ENCODE results near the gene GRIK3.

Gene GRIK3

DNA sequence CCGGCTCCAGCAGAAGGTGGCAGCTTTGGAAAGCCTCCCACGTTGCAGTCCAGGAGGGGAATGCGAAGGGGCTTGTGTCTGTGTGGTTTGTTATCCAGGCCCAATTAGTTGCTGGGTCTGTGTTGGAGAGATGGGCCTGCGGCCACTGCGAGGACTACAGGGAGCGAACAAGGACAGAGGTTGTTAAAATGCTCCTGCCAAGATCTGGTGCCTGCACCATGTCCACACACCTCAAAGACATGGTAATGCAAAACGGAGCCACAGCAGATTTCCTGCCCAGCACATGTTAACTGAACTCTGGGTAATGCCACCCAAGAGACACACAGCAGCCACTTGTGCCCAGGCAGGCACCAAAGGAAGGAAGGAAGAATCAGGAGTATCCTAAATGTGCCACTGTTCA is 18.6 kb downstream of the GRIK3 start:
- DNase-seq (ENCODE audit: low read depth in 2 of 2) = no peak

DNA sequence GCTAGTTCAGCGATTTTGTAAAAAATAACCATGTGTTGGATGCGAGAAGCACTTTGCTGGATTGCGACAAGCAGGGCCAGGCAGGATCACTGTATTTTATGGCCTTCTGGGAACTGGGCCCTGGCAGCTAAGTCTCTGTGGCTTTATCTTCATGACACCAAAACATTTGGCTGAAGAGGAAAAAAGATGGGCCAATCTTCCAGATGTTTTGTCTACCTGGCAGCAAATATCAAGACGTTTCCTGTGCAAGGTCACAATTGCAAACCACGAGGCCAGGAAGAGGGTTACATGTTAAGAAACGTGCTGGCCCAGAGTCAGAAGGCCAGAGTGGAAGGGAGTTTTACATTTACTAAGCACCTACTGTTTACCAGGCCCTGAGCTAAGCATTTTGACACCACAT is 22.1 kb downstream of the GRIK3 start:
- DNase-seq (ENCODE audit: low read depth in 2 of 2) = no peak

DNA sequence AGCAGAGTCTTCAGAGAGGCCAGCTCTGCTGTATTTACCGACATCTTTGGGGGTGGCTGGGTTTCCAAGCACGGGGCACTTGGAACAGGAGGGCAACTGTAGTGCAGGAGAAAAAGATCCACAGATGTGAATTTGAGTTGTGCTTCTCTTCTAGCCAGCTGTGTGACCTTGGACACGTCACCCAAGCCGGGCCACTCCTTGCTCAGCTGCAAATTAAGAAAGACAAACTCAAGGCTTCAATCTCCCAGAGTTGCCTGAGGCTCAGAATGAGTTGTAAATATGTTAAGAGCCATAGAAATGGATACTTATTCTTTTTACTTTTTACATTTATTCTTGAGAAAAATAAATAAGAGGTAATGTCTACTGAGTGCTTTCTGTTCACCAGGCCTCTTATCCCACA is 24.3 kb downstream of the GRIK3 start:
- DNase-seq (ENCODE audit: low read depth in 2 of 2) = no peak

GRCh38 chr1:37009521-37009920 is 24.8 kb downstream of the GRIK3 start:
- no peak for DNase-seq (ENCODE audit: low read depth in 2 of 2)

DNA sequence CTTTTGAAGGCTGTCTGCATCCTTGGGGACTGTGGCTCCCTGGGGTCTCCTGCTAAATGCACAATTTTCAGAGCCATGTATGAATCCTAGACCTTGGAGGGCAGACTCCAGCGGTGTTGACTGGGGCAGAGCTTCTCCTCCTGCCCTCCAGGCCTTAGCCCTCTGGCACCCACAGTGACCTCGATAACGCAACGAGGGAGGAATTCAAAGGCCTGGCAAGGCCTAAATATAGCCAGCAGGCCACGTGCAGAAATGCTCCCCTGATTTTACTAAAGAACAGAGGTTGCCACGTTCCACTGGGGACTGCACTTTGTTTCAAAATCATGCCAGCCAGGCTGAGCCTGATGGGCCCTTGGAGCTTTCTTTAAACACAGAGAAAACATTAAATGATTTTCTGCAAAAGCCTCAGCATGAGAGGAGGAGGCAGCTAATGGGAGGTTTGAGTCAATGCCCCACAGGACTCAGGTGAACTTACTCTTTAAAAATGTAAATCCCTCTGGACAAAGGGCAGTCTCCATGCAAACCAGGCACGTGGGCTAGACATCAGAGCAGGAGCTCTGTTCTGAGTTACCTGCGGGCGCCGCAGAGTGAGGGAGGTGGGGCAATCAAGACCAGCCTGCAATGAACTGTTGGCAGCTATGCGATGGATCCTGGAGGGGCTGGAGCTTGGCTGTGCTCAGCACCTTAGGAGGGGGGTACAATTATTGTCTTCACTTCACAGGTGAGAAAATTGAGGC is 28.0 kb downstream of the GRIK3 start:
- DNase-seq (ENCODE audit: low read depth in 2 of 2) = no peak

GRCh38 chr1:37002898-37003297 is 31.4 kb downstream of the GRIK3 start:
- DNase-seq (ENCODE audit: low read depth in 2 of 2) = no peak

- no peak for DNase-seq (ENCODE audit: low read depth in 2 of 2)
Measured at GRCh38 chr1:37001703-37002102, 32.6 kb downstream of the GRIK3 start.

DNA sequence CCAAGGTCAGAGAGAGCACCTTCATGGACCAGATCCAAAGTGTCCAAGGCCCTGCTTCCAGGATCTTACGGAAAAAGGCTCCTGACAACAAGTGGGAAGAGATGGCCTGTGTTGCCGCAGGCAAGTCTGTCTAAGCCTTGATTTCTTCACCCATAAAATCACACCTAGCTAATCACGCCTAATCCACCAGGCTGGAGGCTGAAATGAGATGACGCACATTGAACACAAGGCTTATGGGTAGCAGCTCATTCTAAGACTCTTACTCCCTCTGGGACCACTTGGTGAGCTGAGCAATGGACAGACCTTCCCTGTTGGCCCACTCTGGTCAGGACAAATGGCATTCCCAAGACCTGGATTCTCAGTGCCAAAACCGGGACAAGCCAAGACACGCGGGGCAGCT is 38.2 kb downstream of the GRIK3 start:
- no peak for DNase-seq (ENCODE audit: low read depth in 2 of 2)

DNA sequence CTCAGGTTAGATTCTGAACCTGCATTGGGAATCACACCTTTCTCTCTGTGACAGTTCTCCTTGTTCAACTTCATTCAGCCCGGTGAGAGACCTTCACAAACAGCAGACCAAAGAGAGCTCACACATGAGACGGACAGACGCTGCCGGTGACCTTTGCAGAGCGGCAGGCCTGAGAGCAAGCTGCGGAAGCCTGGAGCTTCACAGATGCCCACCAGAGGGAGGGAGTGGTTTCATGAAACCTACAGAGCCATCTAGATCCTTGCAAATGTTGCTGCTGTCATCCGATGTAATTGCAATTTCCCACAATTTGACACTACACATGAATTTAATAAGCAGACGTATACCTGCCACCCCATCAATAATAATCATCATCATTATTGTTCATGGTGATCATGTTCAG is 39.4 kb downstream of the GRIK3 start:
- no peak for DNase-seq (ENCODE audit: low read depth in 2 of 2)

GRCh38 chr1:36994294-36994693 is 40.0 kb downstream of the GRIK3 start:
- no peak for DNase-seq (ENCODE audit: low read depth in 2 of 2)

DNA sequence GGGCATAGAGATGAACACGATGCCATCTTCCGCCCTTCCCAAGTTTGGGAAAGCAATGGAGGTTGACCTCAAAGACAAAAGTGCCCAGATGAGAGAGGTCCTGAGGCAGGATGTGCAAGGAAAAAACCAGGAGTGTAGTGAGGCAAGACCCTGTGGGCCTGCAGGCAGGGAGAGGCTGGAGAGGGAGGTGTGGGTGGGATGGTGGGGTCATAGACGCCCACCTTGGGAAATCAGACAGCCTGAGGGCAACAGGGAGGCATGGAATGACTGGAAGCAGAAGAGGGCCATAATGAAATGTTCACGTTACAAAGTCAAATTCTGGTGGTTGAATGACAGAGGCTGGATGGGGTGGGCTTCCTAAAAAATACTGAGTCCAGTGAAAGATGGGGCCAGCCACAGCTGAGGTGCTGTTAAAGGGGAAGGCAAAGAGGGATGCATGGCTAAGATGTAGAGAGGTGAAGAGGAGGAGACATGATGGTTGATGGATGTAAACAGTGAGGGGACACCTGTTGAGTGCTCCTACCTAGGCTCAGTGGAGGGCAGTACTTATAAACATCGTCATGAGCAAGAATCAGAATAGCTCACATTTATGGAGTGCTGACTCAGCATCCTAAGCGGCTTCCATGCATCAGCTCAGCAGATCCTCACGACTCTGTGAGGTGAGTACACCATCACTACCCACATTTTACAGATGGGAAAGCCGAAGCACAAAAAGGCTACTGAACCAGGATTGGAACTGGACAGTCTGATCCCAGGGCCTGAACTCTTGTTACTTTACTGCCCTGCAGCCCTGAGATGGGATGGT is 42.0 kb downstream of the GRIK3 start:
- DNase-seq (ENCODE audit: low read depth in 2 of 2) = no peak

- no peak for DNase-seq (ENCODE audit: low read depth in 2 of 2)
Measured at GRCh38 chr1:36991551-36991950, 42.8 kb downstream of the GRIK3 start.

DNA sequence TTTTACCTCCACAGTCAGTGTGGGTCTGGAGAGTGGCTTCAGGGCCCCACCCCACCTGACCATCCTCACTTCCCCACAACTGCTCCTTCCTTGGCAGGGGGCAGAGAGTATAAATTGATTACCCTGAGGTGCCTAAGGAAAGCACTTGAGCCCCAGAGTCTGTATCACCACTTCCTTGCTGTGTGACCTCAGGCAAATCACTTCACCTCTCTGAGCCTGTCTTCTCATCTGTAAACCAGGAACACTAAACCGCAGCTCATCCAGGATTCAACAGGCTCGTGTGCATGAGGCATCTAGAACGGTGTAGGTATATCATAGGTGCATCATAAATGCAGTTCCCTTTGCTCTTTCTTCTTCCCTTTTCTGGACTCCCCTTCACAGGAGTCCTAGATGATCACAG is 43.4 kb downstream of the GRIK3 start:
- DNase-seq (ENCODE audit: low read depth in 2 of 2) = no peak

- no peak for DNase-seq (ENCODE audit: low read depth in 2 of 2)
Measured at GRCh38 chr1:36989241-36989640, 45.1 kb downstream of the GRIK3 start.

GRCh38 chr1:36988741-36989193 is 45.5 kb downstream of the GRIK3 start:
- DNase-seq (ENCODE audit: low read depth in 2 of 2) = no peak

- no peak for DNase-seq (ENCODE audit: low read depth in 2 of 2)
Measured at GRCh38 chr1:36988321-36988720, 46.0 kb downstream of the GRIK3 start.

- DNase-seq (ENCODE audit: low read depth in 2 of 2) = no peak
Measured at GRCh38 chr1:36987276-36987675, 47.0 kb downstream of the GRIK3 start.

DNA sequence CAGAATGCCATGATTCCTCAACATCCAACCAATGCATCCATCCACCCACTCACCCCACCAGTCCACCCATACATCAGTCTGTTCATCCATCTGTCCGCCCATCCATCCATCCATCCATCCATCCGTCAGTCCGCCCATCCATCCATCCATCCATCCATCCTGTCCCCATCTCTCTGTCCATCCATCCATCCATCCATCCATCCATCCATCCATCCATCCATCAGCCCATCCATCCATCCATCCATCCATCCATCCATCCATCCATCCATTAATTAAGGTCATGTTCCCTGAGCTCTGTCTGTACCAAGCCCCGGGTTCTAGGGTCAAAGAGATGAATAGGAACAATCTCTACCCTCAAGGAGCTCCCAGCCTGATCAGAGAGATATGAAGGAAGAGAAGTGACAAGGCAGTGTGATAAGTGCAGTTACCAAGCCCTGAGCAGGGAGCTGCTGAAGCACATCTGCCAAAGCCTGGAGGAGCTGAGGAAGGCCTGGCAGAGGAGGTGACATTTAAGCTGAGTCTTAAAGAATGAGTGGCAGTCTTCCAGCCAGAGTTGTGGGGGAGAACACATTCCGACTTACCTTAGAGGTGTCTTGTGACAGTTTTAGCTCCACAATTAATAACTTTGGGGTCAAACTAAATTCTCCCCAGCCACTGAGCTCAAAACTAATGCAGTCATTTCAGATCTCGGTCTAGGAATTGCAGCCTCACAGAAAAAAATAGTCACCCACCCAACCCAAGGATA is 47.9 kb downstream of the GRIK3 start:
- no peak for DNase-seq (ENCODE audit: low read depth in 2 of 2)

- DNase-seq (ENCODE audit: low read depth in 2 of 2) = no peak
Measured at GRCh38 chr1:36984675-36985074, 49.6 kb downstream of the GRIK3 start.

DNA sequence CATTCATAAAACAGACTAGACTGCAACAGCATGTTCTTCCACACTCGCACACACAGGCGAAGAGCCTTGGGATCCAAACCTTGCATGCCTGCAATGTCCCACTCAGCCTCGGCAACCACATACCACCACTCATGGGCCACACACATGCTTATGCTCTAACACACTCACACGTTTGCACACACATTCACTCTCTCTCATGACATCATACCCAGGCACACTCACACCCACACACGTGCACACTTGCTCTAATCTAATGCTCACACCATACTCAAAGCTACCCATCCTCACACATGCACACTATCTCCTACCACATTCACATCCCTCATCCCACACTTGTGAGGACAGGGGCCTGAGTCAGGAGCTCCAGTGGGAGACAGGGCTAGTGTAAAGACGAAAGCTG is 50.3 kb downstream of the GRIK3 start:
- no peak for DNase-seq (ENCODE audit: low read depth in 2 of 2)

DNA sequence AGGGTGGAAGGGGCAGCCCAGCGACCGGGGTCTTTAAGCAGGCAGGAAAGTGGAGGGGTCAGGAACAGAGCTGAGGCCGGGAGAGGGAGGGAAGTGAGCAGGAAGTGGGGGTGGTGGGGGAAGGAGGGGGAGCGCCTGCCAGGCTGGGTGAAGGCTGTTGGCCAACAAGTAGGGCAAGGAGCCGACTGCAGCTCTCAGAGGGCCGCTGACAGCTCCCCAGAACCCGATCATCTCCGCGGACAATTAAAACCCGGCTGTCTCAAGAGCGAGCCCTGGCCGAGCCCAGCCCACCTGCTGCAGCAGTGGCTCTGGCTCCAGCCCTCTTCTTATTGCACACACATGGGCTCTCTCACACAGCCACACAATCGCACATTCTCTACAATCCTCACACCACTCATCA is 51.6 kb downstream of the GRIK3 start:
- no peak for DNase-seq (ENCODE audit: low read depth in 2 of 2)

- no peak for DNase-seq (ENCODE audit: low read depth in 2 of 2)
Measured at GRCh38 chr1:36981771-36982622, 52.3 kb downstream of the GRIK3 start.
